DMS79 treated with DMSO at 0.1 percent for 48 hours (cell line): ENCODE measurements around the gene N4BP3.
A peak's percentile ranks its signal among the peaks of the same experiment; 100 is the strongest.

Experiments used
- DNase-seq: peaks from one replicate; lab custom pipeline; 2025; lab: John Stamatoyannopoulos, UW

The N4BP3 gene

GRCh38 chr5:178150977-178151734 lies 37.8 kb downstream of the N4BP3 start:
- DNase-seq: no peak

GRCh38 chr5:178152491-178153444 lies 39.4 kb downstream of the N4BP3 start:
- DNase-seq: no peak

- DNase-seq: peak; percentile 82
Observed at GRCh38 chr5:178153530-178154340, 40.4 kb downstream of the N4BP3 start, which contains the start of gene NHP2. Gene NHP2, minus strand, starts transcription at chr5:178153885. Its CDS starts 68 bp downstream, at chr5:178153817.

DNA sequence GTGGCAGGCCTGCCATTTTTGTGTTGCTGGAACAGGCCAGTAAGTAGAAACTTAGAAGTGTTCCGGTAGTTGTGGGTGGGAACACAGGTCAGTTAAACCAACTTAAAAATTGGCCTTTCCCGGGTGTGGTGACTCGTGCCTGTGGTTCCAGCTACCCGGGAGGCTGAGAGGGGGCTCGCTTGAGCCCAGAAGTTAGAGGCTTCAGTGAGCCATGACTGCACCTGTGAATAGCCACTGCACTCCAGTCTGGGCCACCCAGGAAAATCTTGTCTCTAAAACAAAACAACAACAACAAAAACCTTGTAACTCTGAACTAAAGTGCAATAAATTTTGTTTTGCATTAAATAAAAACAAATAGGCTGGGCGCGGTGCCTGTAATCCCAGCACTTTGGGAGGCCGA lies 41.7 kb downstream of the N4BP3 start:
- no peak for DNase-seq

- DNase-seq: no peak
Observed at GRCh38 chr5:178160176-178160575, 46.8 kb downstream of the N4BP3 start.

GRCh38 chr5:178162481-178162880 lies 49.1 kb downstream of the N4BP3 start:
- DNase-seq: no peak

DNA sequence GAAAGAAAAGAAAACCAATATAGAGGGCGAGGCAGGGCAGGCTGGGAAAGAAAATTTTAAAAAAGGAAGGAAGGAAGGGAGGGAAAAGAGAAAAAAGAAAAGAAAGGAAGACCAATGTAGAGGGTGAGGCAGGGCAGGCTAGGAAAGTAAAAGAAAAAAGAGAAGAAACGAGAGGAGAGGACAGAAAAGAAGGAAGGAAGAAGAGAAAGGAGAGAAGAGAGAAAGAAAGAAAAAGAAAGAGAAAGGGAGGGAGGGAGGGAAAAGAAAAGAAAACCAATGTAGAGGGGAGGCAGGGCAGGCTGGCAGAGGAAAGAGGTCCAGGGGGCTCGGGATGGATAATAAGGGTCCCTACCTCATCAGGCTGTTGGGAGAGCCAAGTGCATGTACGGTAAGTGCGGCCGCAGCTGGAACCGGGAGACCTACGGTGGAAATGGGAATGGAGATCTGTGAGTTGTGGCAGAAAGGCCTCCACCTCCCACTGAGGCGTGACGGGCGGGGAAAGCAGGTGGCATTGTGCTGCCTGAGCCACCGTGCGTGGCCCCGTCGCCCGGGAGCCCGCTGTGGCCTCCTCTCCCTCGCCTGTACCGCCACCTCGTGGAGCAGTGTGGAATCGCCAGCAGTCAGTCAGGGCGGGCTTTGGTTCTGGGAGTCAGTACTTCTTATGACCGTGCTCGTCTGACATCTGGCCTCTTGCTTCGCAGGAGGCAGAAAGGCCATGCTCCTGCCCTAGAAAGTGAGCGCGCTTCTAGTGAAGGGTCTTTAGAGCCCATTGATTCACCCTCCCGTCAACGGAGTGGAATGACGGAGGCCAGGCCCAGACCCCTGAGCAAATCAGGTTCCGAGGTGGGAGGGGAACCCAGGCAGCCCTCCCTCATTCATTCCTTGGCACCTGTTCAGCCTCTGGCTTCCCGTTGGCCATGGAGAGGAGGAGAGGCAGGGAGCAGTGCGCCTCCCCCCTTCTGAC lies 50.7 kb downstream of the N4BP3 start:
- DNase-seq: peak; percentile 87

- DNase-seq: no peak
Observed at GRCh38 chr5:178165581-178165980, 52.2 kb downstream of the N4BP3 start.

GRCh38 chr5:178170455-178170854 lies 57.1 kb downstream of the N4BP3 start:
- no peak for DNase-seq

GRCh38 chr5:178174456-178174855 lies 61.1 kb downstream of the N4BP3 start:
- no peak for DNase-seq
